H1 (cell line): ENCODE data around the gene RPL22L1.
"Not testable (repeated sequence)": the region's sequence is repeated elsewhere in the genome, so short reads cannot be mapped to it uniquely, and the experiment has no call there.

Experiments
- CTCF ChIP-seq, 3 experiments: IDR thresholded peaks; 1 replicate in 2 of 3; 2 replicates in 1 of 3; pipeline versions ENCODE4 v1.5.1 to v1.6.1; 2011; ENCODE audit warnings: low read length in 3 of 3, mild to moderate bottlenecking in 3 of 3, inconsistent platforms in 2 of 3, low read depth in 1 of 3, moderate library complexity in 1 of 3; ENCODE audit not compliant: insufficient read depth in 1 of 3; ENCODE audit errors: control extremely low read depth in 1 of 3
- GABPA ChIP-seq: IDR thresholded peaks from 2 replicates; pipeline ENCODE4 v1.6.1; 2011; ENCODE audit warnings: mild to moderate bottlenecking, low read length, moderate library complexity, borderline replicate concordance; ENCODE audit not compliant: insufficient read depth
- HDAC2 ChIP-seq, 2 experiments: fragments of 300-600 bp in 1 of 2; sonication (generic) in 1 of 2; IDR thresholded peaks; 2 replicates each; pipeline ENCODE4 v1.6.1; 2011 to 2012; ENCODE audit warnings: low read depth in 2 of 2, low read length in 2 of 2, mild to moderate bottlenecking in 2 of 2, moderate library complexity in 2 of 2, borderline replicate concordance in 1 of 2, inconsistent platforms in 1 of 2
- KDM5A ChIP-seq: fragments of 200-600 bp; IDR thresholded peaks from 2 replicates; pipeline ENCODE4 v1.7.1; 2012; ENCODE audit warnings: mild to moderate bottlenecking, low read length, inconsistent platforms, mixed read lengths
- POLR2A ChIP-seq, 2 experiments: IDR thresholded peaks; 1 replicate in 1 of 2; 2 replicates in 1 of 2; pipeline ENCODE4 v1.6.1; 2011; ENCODE audit warnings: low read depth in 2 of 2, low read length in 2 of 2, mild to moderate bottlenecking in 2 of 2; ENCODE audit errors: control extremely low read depth in 1 of 2
- RAD21 ChIP-seq, 2 experiments: IDR thresholded peaks in 1 of 2; conservative IDR thresholded peaks in 1 of 2; 2 replicates each; pipeline ENCODE4 v1.6.1; 2011; ENCODE audit warnings: low read depth in 2 of 2, low read length in 2 of 2, improper control_type of control experiment in 1 of 2, inconsistent platforms in 1 of 2, mild to moderate bottlenecking in 1 of 2, moderate library complexity in 1 of 2
- RFX5 ChIP-seq: IDR thresholded peaks from 2 replicates; pipeline ENCODE4 v1.6.1; 2011; ENCODE audit warnings: low read depth, low read length, improper control_type of control experiment, borderline replicate concordance
- RXRA ChIP-seq: IDR thresholded peaks from 2 replicates; pipeline ENCODE4 v1.6.1; 2011; ENCODE audit warnings: low read depth, mild to moderate bottlenecking, low read length, moderate library complexity; ENCODE audit not compliant: insufficient read depth
- TEAD4 ChIP-seq: IDR thresholded peaks from 2 replicates; pipeline ENCODE4 v1.6.1; 2012; ENCODE audit warnings: low read depth, low read length, inconsistent platforms, mixed read lengths

GRCh38 chr3:170818325-170818724 is 51.7 kb downstream of the RPL22L1 start:
- not testable (repeated sequence) for TF ChIP-seq TEAD4; RFX5; CTCF (IDR thresholded peaks at IDR 0.05; ENCODE audit: control extremely low read depth in 1 of 3, insufficient read depth in 1 of 3, low read depth in 1 of 3, low read length in 3 of 3); POLR2A (IDR thresholded peaks at IDR 0.05; ENCODE audit: control extremely low read depth in 1 of 2, low read depth in 2 of 2, low read length in 2 of 2); RAD21 (IDR thresholded peaks at IDR 0.05 in 1 of 2, conservative IDR thresholded peaks at IDR 0.05 in 1 of 2; ENCODE audit: low read depth in 2 of 2, low read length in 2 of 2); HDAC2 (IDR thresholded peaks at IDR 0.05; ENCODE audit: borderline replicate concordance in 1 of 2, low read depth in 2 of 2, low read length in 2 of 2); GABPA; KDM5A; RXRA
